Suprapubic skin (tissue), 4 donors: ENCODE data around the gene INTS11. TPM values are rescaled to one million over a fixed set of nuclear protein-coding genes. Genes with fewer than 3 reads are reported as not detected.
A peak's percentile ranks its signal among the peaks of the same experiment; 100 is the strongest.

Source experiments
- DNase-seq, 2 donors: peaks; one replicate each; pipeline ENCODE4 v3.0.0-alpha.2; 2019; ENCODE audit warnings: low spot score in 2 of 2
- H3K27ac ChIP-seq: fragments of 200-600 bp; sonication (generic); one replicate; pipeline ENCODE4 v1.5.1; 2019
- H3K27me3 ChIP-seq: fragments of 200-600 bp; sonication (generic); one replicate; pipeline ENCODE4 v1.5.1; 2019
- H3K36me3 ChIP-seq: fragments of 200-600 bp; sonication (generic); one replicate; pipeline ENCODE4 v1.5.1; 2019
- H3K4me1 ChIP-seq: fragments of 200-600 bp; sonication (generic); one replicate; pipeline ENCODE4 v1.5.1; 2019
- H3K4me3 ChIP-seq: fragments of 200-600 bp; sonication (generic); one replicate; pipeline ENCODE4 v1.5.1; 2019; ENCODE audit warnings: mild to moderate bottlenecking
- H3K9me3 ChIP-seq: fragments of 200-600 bp; sonication (generic); one replicate; pipeline ENCODE4 v1.5.1; 2019
- CTCF ChIP-seq, 2 donors: fragments of 200-600 bp in 1 of 2; fragments of 450-650 bp in 1 of 2; sonication (generic) in 1 of 2; IDR thresholded peaks; one replicate each; pipeline ENCODE4 v1.5.1; 2016 to 2019; ENCODE audit warnings: antibody characterized with exemption in 2 of 2, mild to moderate bottlenecking in 1 of 2, moderate library complexity in 1 of 2
- EP300 ChIP-seq: sonication (generic); formaldehyde crosslinking; IDR thresholded peaks from one replicate; pipeline ENCODE4 v1.6.1; 2017; ENCODE audit warnings: antibody characterized with exemption
- POLR2A ChIP-seq, 2 donors: fragments of 450-650 bp; IDR thresholded peaks; one replicate each; pipeline ENCODE4 v1.6.1; 2017; ENCODE audit warnings: antibody characterized with exemption in 2 of 2, mild to moderate bottlenecking in 2 of 2, moderate library complexity in 2 of 2
- POLR2AphosphoS5 ChIP-seq, 3 donors: sonication (generic); formaldehyde crosslinking; IDR thresholded peaks; one replicate each; pipeline ENCODE4 v1.6.1; 2017; ENCODE audit warnings: antibody characterized with exemption in 3 of 3
- WGBS: methylation state at CpG from one replicate; pipeline ENCODE4 v1.1.5; 2018; 5-methylcytosine and 5-hydroxymethylcytosine counted together
- total RNA-seq, 4 donors: library from RNA; depleted of rRNA; stranded (reverse); fragments of >200 nt; gene quantifications; one replicate each; pipeline ENCODE4 v1.1.0, GENCODE V29; 2016

INTS11 gene
- total RNA-seq, 4 donors from 2014 or later = 105 to 242 (median 151) TPM

- peaks cover 34% of the 10 kb centered on the region for H3K4me1 ChIP-seq
- WGBS = no CpG with 5 or more reads among the region's 21 CpGs
- H3K36me3 ChIP-seq = peaks cover 55% of the 10 kb centered on the region
Measured at GRCh38 chr1:1335792-1336248, 11.4 kb upstream of the INTS11 start.

GRCh38 chr1:1335283-1335682, 10.8 kb upstream of the INTS11 start:
- Histone ChIP-seq H3K4me3 (no peak overlapping the region), H3K36me3 (peaks cover 50% of the 10 kb centered on the region), H3K9me3 (no peaks in the 10 kb centered on the region), H3K27me3 (no peaks in the 10 kb centered on the region), H3K27ac (no peak overlapping the region), H3K4me1 (peaks cover 40% of the 10 kb centered on the region)
- WGBS = 86% methylated on average over 12 of the region's 16 CpGs
- no peak for TF ChIP-seq POLR2A (IDR thresholded peaks at IDR 0.05)
- no peak for TF ChIP-seq EP300
- TF ChIP-seq POLR2AphosphoS5 (IDR thresholded peaks at IDR 0.05) = no peak
- TF ChIP-seq CTCF (IDR thresholded peaks at IDR 0.05) = no peak
- no peak for DNase-seq

More at GRCh38 chr1:1335792-1336248, 11.4 kb upstream of the INTS11 start:
- H3K4me3 ChIP-seq = no peak overlapping the region
- no peak for TF ChIP-seq POLR2AphosphoS5 (IDR thresholded peaks at IDR 0.05)
- no peak for TF ChIP-seq CTCF (IDR thresholded peaks at IDR 0.05)
- TF ChIP-seq EP300 = no peak
- TF ChIP-seq POLR2A (IDR thresholded peaks at IDR 0.05) = no peak
- DNase-seq = no peak
- no peaks in the 10 kb centered on the region for H3K27me3 ChIP-seq
- H3K9me3 ChIP-seq = no peaks in the 10 kb centered on the region
- H3K27ac ChIP-seq = no peak overlapping the region

- Histone ChIP-seq H3K27ac (no peak overlapping the region), H3K9me3 (no peaks in the 10 kb centered on the region), H3K4me1 (peaks cover 40% of the 10 kb centered on the region), H3K4me3 (no peak overlapping the region), H3K36me3 (peaks cover 46% of the 10 kb centered on the region), H3K27me3 (no peaks in the 10 kb centered on the region)
- WGBS = 100% methylated on average over 1 of the region's 11 CpGs
- no peak for TF ChIP-seq CTCF (IDR thresholded peaks at IDR 0.05)
- no peak for DNase-seq
Measured at GRCh38 chr1:1334835-1335234, 10.4 kb upstream of the INTS11 start.

GRCh38 chr1:1333551-1334241, 9.2 kb upstream of the INTS11 start:
- H3K27me3 ChIP-seq = no peaks in the 10 kb centered on the region
- H3K9me3 ChIP-seq = no peaks in the 10 kb centered on the region
- DNase-seq = no peak
- TF ChIP-seq CTCF (IDR thresholded peaks at IDR 0.05) (no peak), POLR2AphosphoS5 (IDR thresholded peaks at IDR 0.05) (no peak), EP300 (no peak), POLR2A (IDR thresholded peaks at IDR 0.05) (no peak)
- H3K4me3 ChIP-seq = no peak overlapping the region
- peaks cover 34% of the 10 kb centered on the region for H3K36me3 ChIP-seq
- peaks cover 40% of the 10 kb centered on the region for H3K4me1 ChIP-seq
- no peak overlapping the region for H3K27ac ChIP-seq
- whole genome bisulfite sequencing = 94% methylated on average over 16 of the region's 36 CpGs

- Histone ChIP-seq H3K36me3 (peaks cover 32% of the 10 kb centered on the region), H3K9me3 (no peaks in the 10 kb centered on the region), H3K4me1 (peaks cover 40% of the 10 kb centered on the region), H3K27ac (no peak overlapping the region), H3K27me3 (no peaks in the 10 kb centered on the region), H3K4me3 (peak overlapping the region; percentile 27)
- DNase-seq = no peak
- WGBS = 33% methylated on average over 22 of the region's 48 CpGs
- TF ChIP-seq POLR2AphosphoS5 (IDR thresholded peaks at IDR 0.05) = peak in 1 of 3 donors; percentile 76
- no peak for TF ChIP-seq EP300
- no peak for TF ChIP-seq POLR2A (IDR thresholded peaks at IDR 0.05)
Measured at GRCh38 chr1:1332774-1333480, 8.5 kb upstream of the INTS11 start.
